Measurements from ENCODE around the gene PLXNB3.

GRCh38 chrX:153723351-153724251 lies 40.4 kb upstream of the PLXNB3 start:
- TF ChIP-seq CTCF (IDR thresholded peaks at IDR 0.05) (no peak), TCF7 (CRISPR knock-in tag; IDR thresholded peaks at IDR 0.05; ENCODE audit: low read depth) (no peak), ZNF416 (CRISPR knock-in tag; IDR thresholded peaks at IDR 0.05) (no peak), ZBTB21 (CRISPR knock-in tag; IDR thresholded peaks at IDR 0.05; ENCODE audit: borderline replicate concordance) (no peak), MLX (CRISPR knock-in tag; IDR thresholded peaks at IDR 0.05) (no peak), ZBTB43 (CRISPR knock-in tag; IDR thresholded peaks at IDR 0.05) (no peak)

Measured in WTC11 (cell line).